ENCODE measurements around the gene KCTD20. TPM values are rescaled to one million over a fixed set of nuclear protein-coding genes. Genes with fewer than 3 reads are reported as not detected.

KCTD20 gene
- total RNA-seq, 5 donors from 2014 or later (not counting 1 experiment from before 2014, with no cell fraction given): 29.7 to 39.8 (median 33.3) TPM

- ATAC-seq (replicated peaks in 1 of 4) (no peak), DNase-seq (no peak)
- ChIA-PET POLR2A (interaction anchor here (0.5 to 1.0 kb wide), 3 partner anchors 9 to 43 kb away, joined by 3 to 18 read pairs (median 10); no protein-coding TSS in a partner anchor), CTCF (interaction anchor here in 1 of 2 donors (0.7 to 1.2 kb wide), 3 partner anchors 16 to 154 kb away, joined by 3 to 4 read pairs (median 3); no protein-coding TSS in a partner anchor)
- Mint-ChIP-seq H3K27me3 (no peaks in the 10 kb centered on the region), H3K36me3 (peaks cover 25% of the 10 kb centered on the region), H3K4me1 (peaks cover 51 to 56% (median 56%) of the 10 kb centered on the region in 3 donors), H3K9me3 (no peaks in the 10 kb centered on the region), H3K4me3 (no peak overlapping the region), H3K27ac (peak overlapping the region in 1 of 2 donors; percentile 11)
- Histone ChIP-seq H3K4me1 (ENCODE audit: control insufficient read depth in 1 of 2, extremely low read depth in 1 of 2, insufficient read depth in 2 of 2, low read length in 2 of 2) (peaks cover 2 to 8% of the 10 kb centered on the region in 2 experiments), H3K4me3 (ENCODE audit: control insufficient read depth in 1 of 2, extremely low read depth in 1 of 2, low read length in 1 of 2) (no peak overlapping the region), H3K9me3 (no peaks in the 10 kb centered on the region), H3K27ac (ENCODE audit: low read length) (no peak overlapping the region), H3K27me3 (replicated peaks in 1 of 2; ENCODE audit: control insufficient read depth in 2 of 2, extremely low read depth in 1 of 2, insufficient read depth in 2 of 2, low read length in 1 of 2) (no peaks in the 10 kb centered on the region), H3K36me3 (ENCODE audit: control insufficient read depth in 2 of 2, extremely low read depth in 1 of 2, insufficient read depth in 1 of 2, low read length in 1 of 2) (peaks cover 0 to 4% of the 10 kb centered on the region in 2 donors)
- no CpG with 5 or more reads among the region's 3 CpGs for WGBS (ENCODE audit: insufficient coverage)
Observed at GRCh38 chr6:36461646-36462045, 18.8 kb downstream of the KCTD20 start.

GRCh38 chr6:36463676-36464075, 20.9 kb downstream of the KCTD20 start:
- CTCF ChIA-PET: no interaction called here
- no peak overlapping the region for H3K27ac ChIP-seq (ENCODE audit: low read length)
- peaks cover 0 to 6% of the 10 kb centered on the region in 2 donors for H3K36me3 ChIP-seq (ENCODE audit: control insufficient read depth in 2 of 2, extremely low read depth in 1 of 2, insufficient read depth in 1 of 2, low read length in 1 of 2)
- no peak overlapping the region for H3K4me3 ChIP-seq (ENCODE audit: control insufficient read depth in 1 of 2, extremely low read depth in 1 of 2, low read length in 1 of 2)
- DNase-seq (no peak), ATAC-seq (replicated peaks in 1 of 4) (no peak)
- POLR2A ChIA-PET: interaction anchor here in 1 of 2 donors (0.6 kb wide), 1 partner anchor 16 kb away, joined by 3 read pairs; no protein-coding TSS in a partner anchor
- Mint-ChIP-seq H3K27me3 (no peaks in the 10 kb centered on the region), H3K4me1 (peaks cover 43 to 52% (median 47%) of the 10 kb centered on the region in 3 donors), H3K36me3 (peaks cover 26% of the 10 kb centered on the region), H3K27ac (no peak overlapping the region), H3K9me3 (no peaks in the 10 kb centered on the region), H3K4me3 (no peak overlapping the region)
- no CpG with 5 or more reads among the region's 1 CpG for WGBS (ENCODE audit: insufficient coverage)
- H3K4me1 ChIP-seq (ENCODE audit: control insufficient read depth in 1 of 2, extremely low read depth in 1 of 2, insufficient read depth in 2 of 2, low read length in 2 of 2): peaks cover 2 to 8% of the 10 kb centered on the region in 2 experiments
- no peaks in the 10 kb centered on the region for H3K27me3 ChIP-seq (replicated peaks in 1 of 2; ENCODE audit: control insufficient read depth in 2 of 2, extremely low read depth in 1 of 2, insufficient read depth in 2 of 2, low read length in 1 of 2)
- no peaks in the 10 kb centered on the region for H3K9me3 ChIP-seq

DNA sequence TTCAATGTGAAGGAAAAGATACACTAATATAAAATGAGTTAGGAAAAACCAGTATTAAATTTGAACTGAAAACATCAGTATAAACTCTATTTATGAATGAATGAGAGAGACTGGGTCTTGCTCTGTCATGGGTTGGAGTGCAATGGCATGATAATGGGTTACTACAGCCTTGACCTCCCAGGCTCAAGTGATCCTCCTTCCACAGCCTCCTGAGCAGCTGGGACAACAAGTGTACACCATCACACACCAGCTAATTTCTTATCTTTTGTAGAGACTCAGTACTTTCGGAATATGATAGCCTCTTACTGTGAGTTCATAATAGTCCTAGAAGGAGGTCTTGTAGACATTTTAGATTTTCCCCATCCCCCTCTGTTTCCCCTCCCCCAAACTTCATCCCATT, 21.4 kb downstream of the KCTD20 start:
- Mint-ChIP-seq H3K4me1 (peaks cover 46 to 56% (median 51%) of the 10 kb centered on the region in 3 donors), H3K27ac (peak overlapping the region in 1 of 2 donors; percentile 39), H3K27me3 (no peaks in the 10 kb centered on the region), H3K4me3 (no peak overlapping the region), H3K9me3 (no peaks in the 10 kb centered on the region), H3K36me3 (peaks cover 26% of the 10 kb centered on the region)
- no peaks in the 10 kb centered on the region for H3K9me3 ChIP-seq
- ChIA-PET CTCF (no interaction called here), POLR2A (no interaction called here)
- H3K36me3 ChIP-seq (ENCODE audit: control insufficient read depth in 2 of 2, extremely low read depth in 1 of 2, insufficient read depth in 1 of 2, low read length in 1 of 2): peaks cover 0 to 6% of the 10 kb centered on the region in 2 donors
- no peak for ATAC-seq (replicated peaks in 1 of 4)
- no peak overlapping the region for H3K4me3 ChIP-seq (ENCODE audit: control insufficient read depth in 1 of 2, extremely low read depth in 1 of 2, low read length in 1 of 2)
- WGBS (ENCODE audit: insufficient coverage): no CpG with 5 or more reads among the region's 1 CpG
- H3K4me1 ChIP-seq (ENCODE audit: control insufficient read depth in 1 of 2, extremely low read depth in 1 of 2, insufficient read depth in 2 of 2, low read length in 2 of 2): peaks cover 2 to 3% of the 10 kb centered on the region in 2 experiments
- DNase-seq: no peak
- H3K27me3 ChIP-seq (replicated peaks in 1 of 2; ENCODE audit: control insufficient read depth in 2 of 2, extremely low read depth in 1 of 2, insufficient read depth in 2 of 2, low read length in 1 of 2): no peaks in the 10 kb centered on the region
- no peak overlapping the region for H3K27ac ChIP-seq (ENCODE audit: low read length)

DNA sequence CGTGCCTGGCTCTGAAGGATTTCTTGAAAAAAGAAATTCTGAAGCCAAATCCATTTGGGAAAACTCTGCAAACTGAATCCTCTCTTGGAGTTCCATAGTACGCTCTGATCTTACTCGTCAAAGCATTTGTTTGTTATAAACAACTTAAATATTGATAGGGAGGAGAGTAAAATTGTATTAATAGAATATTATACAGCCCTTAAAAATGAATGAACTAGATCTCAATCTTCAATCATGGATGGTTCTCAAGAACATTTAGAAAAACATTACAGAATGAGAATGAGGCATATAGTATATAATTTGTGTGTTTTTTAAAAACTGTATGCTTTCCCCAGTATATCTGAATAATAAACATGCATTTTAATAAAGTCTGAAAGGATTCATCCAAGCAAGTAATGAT, 24.8 kb downstream of the KCTD20 start:
- CTCF ChIA-PET: no interaction called here
- no peak overlapping the region for H3K4me3 Mint-ChIP-seq
- 100% methylated on average over 1 of the region's 3 CpGs for WGBS (ENCODE audit: insufficient coverage)
- no peak overlapping the region for H3K27ac Mint-ChIP-seq
- DNase-seq (no peak), ATAC-seq (replicated peaks in 1 of 4) (no peak)
- Histone ChIP-seq H3K4me3 (ENCODE audit: control insufficient read depth in 1 of 2, extremely low read depth in 1 of 2, low read length in 1 of 2) (no peak overlapping the region), H3K9me3 (no peaks in the 10 kb centered on the region), H3K27me3 (replicated peaks in 1 of 2; ENCODE audit: control insufficient read depth in 2 of 2, extremely low read depth in 1 of 2, insufficient read depth in 2 of 2, low read length in 1 of 2) (no peaks in the 10 kb centered on the region), H3K36me3 (ENCODE audit: control insufficient read depth in 2 of 2, extremely low read depth in 1 of 2, insufficient read depth in 1 of 2, low read length in 1 of 2) (peaks cover 0 to 18% of the 10 kb centered on the region in 2 donors), H3K4me1 (ENCODE audit: control insufficient read depth in 1 of 2, extremely low read depth in 1 of 2, insufficient read depth in 2 of 2, low read length in 2 of 2) (no peaks in the 10 kb centered on the region), H3K27ac (ENCODE audit: low read length) (no peak overlapping the region)
- peaks cover 31 to 39% (median 36%) of the 10 kb centered on the region in 3 donors for H3K4me1 Mint-ChIP-seq
- H3K9me3 Mint-ChIP-seq: no peaks in the 10 kb centered on the region
- peaks cover 33% of the 10 kb centered on the region for H3K36me3 Mint-ChIP-seq
- POLR2A ChIA-PET: no interaction called here
- H3K27me3 Mint-ChIP-seq: no peaks in the 10 kb centered on the region

GRCh38 chr6:36469148-36469661, 26.4 kb downstream of the KCTD20 start:
- Mint-ChIP-seq H3K27me3 (no peaks in the 10 kb centered on the region), H3K4me3 (no peak overlapping the region), H3K27ac (peak overlapping the region; percentile 25 to 67), H3K36me3 (peaks cover 32% of the 10 kb centered on the region), H3K4me1 (peaks cover 15 to 27% (median 24%) of the 10 kb centered on the region in 3 donors), H3K9me3 (no peaks in the 10 kb centered on the region)
- H3K4me1 ChIP-seq (ENCODE audit: control insufficient read depth in 1 of 2, extremely low read depth in 1 of 2, insufficient read depth in 2 of 2, low read length in 2 of 2): no peaks in the 10 kb centered on the region
- ChIA-PET CTCF (interaction anchor here in 1 of 2 donors (0.6 kb wide), 1 partner anchor 474 kb away, joined by 4 read pairs; no protein-coding TSS in a partner anchor), POLR2A (interaction anchor here (0.6 kb wide), 2 partner anchors 99 to 553 kb away, joined by 3 read pairs; no protein-coding TSS in a partner anchor)
- no peak overlapping the region for H3K27ac ChIP-seq (ENCODE audit: low read length)
- WGBS (ENCODE audit: insufficient coverage): 90% methylated on average over 4 of the region's 6 CpGs
- DNase-seq (no peak), ATAC-seq (replicated peaks in 1 of 4) (no peak)
- no peaks in the 10 kb centered on the region for H3K27me3 ChIP-seq (replicated peaks in 1 of 2; ENCODE audit: control insufficient read depth in 2 of 2, extremely low read depth in 1 of 2, insufficient read depth in 2 of 2, low read length in 1 of 2)
- H3K36me3 ChIP-seq (ENCODE audit: control insufficient read depth in 2 of 2, extremely low read depth in 1 of 2, insufficient read depth in 1 of 2, low read length in 1 of 2): peaks cover 0 to 18% of the 10 kb centered on the region in 2 donors
- H3K4me3 ChIP-seq (ENCODE audit: control insufficient read depth in 1 of 2, extremely low read depth in 1 of 2, low read length in 1 of 2): no peak overlapping the region
- no peaks in the 10 kb centered on the region for H3K9me3 ChIP-seq

- Mint-ChIP-seq H3K4me3 (no peak overlapping the region), H3K36me3 (peaks cover 40% of the 10 kb centered on the region), H3K9me3 (no peaks in the 10 kb centered on the region), H3K27me3 (no peaks in the 10 kb centered on the region), H3K4me1 (peaks cover 12 to 20% (median 17%) of the 10 kb centered on the region in 3 donors), H3K27ac (no peak overlapping the region)
- Histone ChIP-seq H3K4me1 (ENCODE audit: control insufficient read depth in 1 of 2, extremely low read depth in 1 of 2, insufficient read depth in 2 of 2, low read length in 2 of 2) (no peaks in the 10 kb centered on the region), H3K27me3 (replicated peaks in 1 of 2; ENCODE audit: control insufficient read depth in 2 of 2, extremely low read depth in 1 of 2, insufficient read depth in 2 of 2, low read length in 1 of 2) (no peaks in the 10 kb centered on the region), H3K36me3 (ENCODE audit: control insufficient read depth in 2 of 2, extremely low read depth in 1 of 2, insufficient read depth in 1 of 2, low read length in 1 of 2) (peaks cover 0 to 22% of the 10 kb centered on the region in 2 donors), H3K27ac (ENCODE audit: low read length) (no peak overlapping the region), H3K4me3 (ENCODE audit: control insufficient read depth in 1 of 2, extremely low read depth in 1 of 2, low read length in 1 of 2) (no peak overlapping the region), H3K9me3 (no peaks in the 10 kb centered on the region)
- CTCF ChIA-PET: interaction anchor here in 1 of 2 donors (0.8 kb wide), 1 partner anchor 9 kb away, joined by 3 read pairs; no protein-coding TSS in a partner anchor
- ATAC-seq (replicated peaks in 1 of 4) (no peak), DNase-seq (no peak)
- POLR2A ChIA-PET: interaction anchor here in 1 of 2 donors (0.6 kb wide), 1 partner anchor 99 kb away, joined by 3 read pairs; no protein-coding TSS in a partner anchor
- 100% methylated on average over 2 of the region's 3 CpGs for WGBS (ENCODE audit: insufficient coverage)
Observed at GRCh38 chr6:36469946-36470345, 27.1 kb downstream of the KCTD20 start.
